HCT116 (cell line): Measurements from ENCODE around the gene ROR2.

Experiments
- ELF1 ChIP-seq: IDR thresholded peaks from 2 replicates; pipeline ENCODE4 v1.6.1; 2012; ENCODE audit warnings: low read depth, borderline replicate concordance
- EZH2 ChIP-seq: fragments of 200-600 bp; sonication (generic); IDR thresholded peaks from 2 replicates; pipeline ENCODE4 v1.6.1; 2017; ENCODE audit warnings: antibody characterized with exemption, mixed run types
- EZH2phosphoT487 ChIP-seq: fragments of 200-600 bp; IDR thresholded peaks from 2 replicates; pipeline ENCODE4 v1.6.1; 2018; ENCODE audit warnings: antibody characterized with exemption, borderline replicate concordance
- POLR2A ChIP-seq: IDR thresholded peaks from 2 replicates; pipeline ENCODE4 v1.7.0; 2011; ENCODE audit warnings: borderline replicate concordance; ENCODE audit not compliant: insufficient read depth, insufficient read length; ENCODE audit errors: extremely low read depth
- POLR2AphosphoS5 ChIP-seq: IDR thresholded peaks from 2 replicates; pipeline ENCODE4 v1.6.1; 2011; ENCODE audit warnings: mild to moderate bottlenecking, low read depth, low read length, moderate library complexity
- RAD21 ChIP-seq: IDR thresholded peaks from 2 replicates; pipeline ENCODE4 v1.6.1; 2012; ENCODE audit warnings: low read depth, mild to moderate bottlenecking
- SP1 ChIP-seq: IDR thresholded peaks from 2 replicates; pipeline ENCODE4 v1.6.1; 2012; ENCODE audit warnings: low read depth
- TCF7L2 ChIP-seq: IDR thresholded peaks from 2 replicates; pipeline ENCODE4 v1.7.0; 2011; ENCODE audit warnings: borderline replicate concordance, inconsistent platforms; ENCODE audit not compliant: insufficient read depth, insufficient read length; ENCODE audit errors: extremely low read depth
- YY1 ChIP-seq: IDR thresholded peaks from 2 replicates; pipeline ENCODE4 v1.6.1; 2011; ENCODE audit warnings: low read length, low read depth, moderate library complexity, mild to moderate bottlenecking; ENCODE audit not compliant: insufficient replicate concordance; ENCODE audit errors: extremely low read depth
- TF ChIP-seq, protein P1 (sequence below), 3 experiments: fragments of 200-600 bp in 1 of 3; sonication (generic) in 1 of 3; IDR thresholded peaks in 2 of 3; conservative IDR thresholded peaks in 1 of 3; 2 replicates each; pipeline ENCODE4 v1.5.1; 2012 to 2017; ENCODE audit warnings: low read depth in 2 of 3, low read length in 2 of 3, antibody characterized with exemption in 1 of 3, borderline replicate concordance in 1 of 3, control low read depth in 1 of 3, mild to moderate bottlenecking in 1 of 3, mixed read lengths in 1 of 3, mixed run types in 1 of 3, moderate library complexity in 1 of 3; ENCODE audit not compliant: insufficient read depth in 1 of 3
- TF ChIP-seq, protein P2 (sequence below): IDR thresholded peaks from 2 replicates; pipeline ENCODE4 v1.6.1; 2012
- TF ChIP-seq, protein P3 (sequence below): IDR thresholded peaks from 2 replicates; pipeline ENCODE4 v1.6.1; 2012
- TF ChIP-seq, protein P4 (sequence below): IDR thresholded peaks from 2 replicates; pipeline ENCODE4 v1.6.1; 2012; ENCODE audit warnings: low read depth

DNA sequence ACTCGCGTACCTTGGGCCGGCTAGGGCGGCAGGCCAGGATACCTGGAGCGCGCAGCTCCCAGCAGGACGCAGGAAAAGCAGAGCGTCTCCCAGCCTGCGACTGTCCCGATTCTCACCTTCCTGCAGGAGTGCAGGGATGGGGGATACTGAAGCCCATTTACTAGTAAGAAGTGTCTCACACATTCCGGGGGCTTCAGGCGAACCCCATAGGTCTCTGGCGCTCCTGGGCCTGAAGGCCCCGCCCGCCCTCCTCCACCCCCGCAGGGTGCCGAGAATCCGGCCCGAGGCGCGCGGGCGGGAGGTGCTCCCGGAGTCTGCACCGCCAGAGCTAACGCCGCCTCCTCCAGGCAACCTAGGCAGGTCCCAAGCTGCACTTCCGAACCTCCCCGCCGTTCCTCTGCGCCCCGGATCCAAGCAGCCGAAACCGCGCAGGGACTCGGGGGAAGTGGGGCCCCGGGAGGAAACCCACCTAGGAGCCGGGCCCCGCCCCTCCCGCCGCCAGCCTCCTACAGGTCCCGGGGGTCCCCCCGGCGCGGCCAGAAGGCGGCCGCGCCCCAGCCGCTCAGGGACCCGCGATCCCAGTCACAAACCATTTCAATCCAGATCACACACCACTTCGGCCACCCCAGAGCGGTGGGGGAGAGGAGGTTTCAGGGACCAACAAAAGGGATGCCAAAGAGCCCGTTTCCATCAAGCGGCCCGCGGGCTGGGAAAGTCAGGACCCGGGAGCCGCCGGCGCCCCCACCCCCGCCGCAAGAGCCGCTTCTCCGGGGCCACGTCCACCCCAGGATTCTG, 1.2 kb downstream of the ROR2 start:
- no peak for TF ChIP-seq POLR2A
- no peak for TF ChIP-seq YY1
- no peak for TF ChIP-seq EZH2phosphoT487
- TF ChIP-seq, protein P1, sequence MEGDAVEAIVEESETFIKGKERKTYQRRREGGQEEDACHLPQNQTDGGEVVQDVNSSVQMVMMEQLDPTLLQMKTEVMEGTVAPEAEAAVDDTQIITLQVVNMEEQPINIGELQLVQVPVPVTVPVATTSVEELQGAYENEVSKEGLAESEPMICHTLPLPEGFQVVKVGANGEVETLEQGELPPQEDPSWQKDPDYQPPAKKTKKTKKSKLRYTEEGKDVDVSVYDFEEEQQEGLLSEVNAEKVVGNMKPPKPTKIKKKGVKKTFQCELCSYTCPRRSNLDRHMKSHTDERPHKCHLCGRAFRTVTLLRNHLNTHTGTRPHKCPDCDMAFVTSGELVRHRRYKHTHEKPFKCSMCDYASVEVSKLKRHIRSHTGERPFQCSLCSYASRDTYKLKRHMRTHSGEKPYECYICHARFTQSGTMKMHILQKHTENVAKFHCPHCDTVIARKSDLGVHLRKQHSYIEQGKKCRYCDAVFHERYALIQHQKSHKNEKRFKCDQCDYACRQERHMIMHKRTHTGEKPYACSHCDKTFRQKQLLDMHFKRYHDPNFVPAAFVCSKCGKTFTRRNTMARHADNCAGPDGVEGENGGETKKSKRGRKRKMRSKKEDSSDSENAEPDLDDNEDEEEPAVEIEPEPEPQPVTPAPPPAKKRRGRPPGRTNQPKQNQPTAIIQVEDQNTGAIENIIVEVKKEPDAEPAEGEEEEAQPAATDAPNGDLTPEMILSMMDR (IDR thresholded peaks at IDR 0.05 in 2 of 3, conservative IDR thresholded peaks at IDR 0.05 in 1 of 3; ENCODE audit: borderline replicate concordance in 1 of 3, insufficient read depth in 1 of 3, low read depth in 2 of 3, low read length in 2 of 3): peak in 2 of 3 experiments; percentile 27 to 38; a peak in 2 of 6 replicates
- TF ChIP-seq POLR2AphosphoS5: peak; percentile 33
- TF ChIP-seq EZH2: no peak
- TF ChIP-seq, protein P2, sequence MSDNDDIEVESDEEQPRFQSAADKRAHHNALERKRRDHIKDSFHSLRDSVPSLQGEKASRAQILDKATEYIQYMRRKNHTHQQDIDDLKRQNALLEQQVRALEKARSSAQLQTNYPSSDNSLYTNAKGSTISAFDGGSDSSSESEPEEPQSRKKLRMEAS: no peak; the same call in 1 of the 2 replicates
- TF ChIP-seq SP1: no peak
- no peak for TF ChIP-seq ELF1
- TF ChIP-seq RAD21: no peak
- no peak for TF ChIP-seq TCF7L2
- TF ChIP-seq, protein P3, sequence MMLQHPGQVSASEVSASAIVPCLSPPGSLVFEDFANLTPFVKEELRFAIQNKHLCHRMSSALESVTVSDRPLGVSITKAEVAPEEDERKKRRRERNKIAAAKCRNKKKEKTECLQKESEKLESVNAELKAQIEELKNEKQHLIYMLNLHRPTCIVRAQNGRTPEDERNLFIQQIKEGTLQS: no peak
- TF ChIP-seq, protein P4, sequence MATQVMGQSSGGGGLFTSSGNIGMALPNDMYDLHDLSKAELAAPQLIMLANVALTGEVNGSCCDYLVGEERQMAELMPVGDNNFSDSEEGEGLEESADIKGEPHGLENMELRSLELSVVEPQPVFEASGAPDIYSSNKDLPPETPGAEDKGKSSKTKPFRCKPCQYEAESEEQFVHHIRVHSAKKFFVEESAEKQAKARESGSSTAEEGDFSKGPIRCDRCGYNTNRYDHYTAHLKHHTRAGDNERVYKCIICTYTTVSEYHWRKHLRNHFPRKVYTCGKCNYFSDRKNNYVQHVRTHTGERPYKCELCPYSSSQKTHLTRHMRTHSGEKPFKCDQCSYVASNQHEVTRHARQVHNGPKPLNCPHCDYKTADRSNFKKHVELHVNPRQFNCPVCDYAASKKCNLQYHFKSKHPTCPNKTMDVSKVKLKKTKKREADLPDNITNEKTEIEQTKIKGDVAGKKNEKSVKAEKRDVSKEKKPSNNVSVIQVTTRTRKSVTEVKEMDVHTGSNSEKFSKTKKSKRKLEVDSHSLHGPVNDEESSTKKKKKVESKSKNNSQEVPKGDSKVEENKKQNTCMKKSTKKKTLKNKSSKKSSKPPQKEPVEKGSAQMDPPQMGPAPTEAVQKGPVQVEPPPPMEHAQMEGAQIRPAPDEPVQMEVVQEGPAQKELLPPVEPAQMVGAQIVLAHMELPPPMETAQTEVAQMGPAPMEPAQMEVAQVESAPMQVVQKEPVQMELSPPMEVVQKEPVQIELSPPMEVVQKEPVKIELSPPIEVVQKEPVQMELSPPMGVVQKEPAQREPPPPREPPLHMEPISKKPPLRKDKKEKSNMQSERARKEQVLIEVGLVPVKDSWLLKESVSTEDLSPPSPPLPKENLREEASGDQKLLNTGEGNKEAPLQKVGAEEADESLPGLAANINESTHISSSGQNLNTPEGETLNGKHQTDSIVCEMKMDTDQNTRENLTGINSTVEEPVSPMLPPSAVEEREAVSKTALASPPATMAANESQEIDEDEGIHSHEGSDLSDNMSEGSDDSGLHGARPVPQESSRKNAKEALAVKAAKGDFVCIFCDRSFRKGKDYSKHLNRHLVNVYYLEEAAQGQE: no peak
